ENCODE data around the gene PLCG2.
A peak's percentile ranks its signal among the peaks of the same experiment; 100 is the strongest.

The PLCG2 gene

DNA sequence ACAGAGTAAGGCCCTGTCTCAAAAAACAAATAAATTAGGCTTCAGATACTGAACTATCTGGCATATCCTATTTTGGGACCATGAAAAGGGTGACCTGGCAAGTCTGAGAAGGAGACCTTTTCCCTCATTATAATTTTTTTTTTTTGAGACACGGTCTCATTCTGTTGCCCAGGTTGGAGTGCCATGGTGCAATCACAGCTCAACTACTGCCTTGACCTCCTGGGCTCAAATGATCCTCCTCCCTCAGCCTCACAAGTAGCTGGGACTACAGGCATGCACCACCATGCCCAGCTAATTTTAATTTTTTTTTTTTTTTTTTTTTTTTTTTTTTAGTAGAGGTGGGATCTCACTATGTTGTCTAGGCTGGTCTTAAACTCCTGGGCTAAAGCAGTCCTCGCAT is 37.3 kb downstream of the PLCG2 start:
- no peak for DNase-seq (ENCODE audit: low read depth in 2 of 2)

GRCh38 chr16:81816793-81817210 is 37.7 kb downstream of the PLCG2 start:
- no peak for DNase-seq (ENCODE audit: low read depth in 2 of 2)

- DNase-seq (ENCODE audit: low read depth in 2 of 2), result no peak
These were observed 38.2 kb downstream of the PLCG2 start for GRCh38 chr16:81817296-81817695.

DNA sequence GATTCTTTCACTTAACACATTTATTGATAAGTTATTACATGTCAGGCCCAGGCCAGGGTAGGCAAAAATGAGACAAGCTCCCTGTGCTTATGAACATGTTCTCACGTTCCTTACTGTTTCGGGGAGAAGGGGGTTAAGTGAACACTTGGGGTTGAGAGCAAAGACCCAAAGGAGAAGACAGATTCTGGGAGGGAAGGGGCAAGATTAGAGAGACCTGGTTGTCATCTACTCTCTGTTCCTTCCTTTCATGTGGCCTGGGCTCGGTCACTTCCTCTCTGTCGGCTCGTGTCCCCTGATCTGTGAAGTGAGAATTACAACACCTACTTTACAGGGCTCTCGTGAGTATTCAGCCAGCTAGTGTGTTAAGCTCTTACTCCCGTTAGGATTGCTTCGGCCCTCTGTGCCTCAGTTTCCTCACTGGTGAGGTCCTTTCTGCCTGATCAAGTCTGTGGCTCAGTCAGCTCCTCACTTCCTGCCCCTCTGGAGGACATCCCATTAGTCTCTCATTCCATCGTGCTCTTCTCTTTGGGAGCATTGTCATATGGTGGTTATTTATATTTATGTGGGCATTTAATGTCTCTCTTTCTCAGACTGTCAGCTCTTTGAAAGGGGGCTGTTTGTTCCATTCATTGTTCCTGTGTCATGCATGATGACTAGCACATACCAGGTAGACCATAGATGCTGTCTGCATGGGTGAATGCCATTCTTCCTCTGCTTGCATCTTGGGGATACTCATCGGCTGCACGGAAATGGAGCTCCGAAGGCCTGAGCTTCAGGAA is 38.9 kb downstream of the PLCG2 start:
- DNase-seq (ENCODE audit: low read depth in 2 of 2), result no peak

GRCh38 chr16:81818568-81818896 is 39.4 kb downstream of the PLCG2 start:
- no peak for DNase-seq (ENCODE audit: low read depth in 2 of 2)

GRCh38 chr16:81818905-81819304 is 39.8 kb downstream of the PLCG2 start:
- DNase-seq (ENCODE audit: low read depth in 2 of 2), result no peak

GRCh38 chr16:81821436-81822128 is 42.5 kb downstream of the PLCG2 start:
- no peak for DNase-seq (ENCODE audit: low read depth in 2 of 2)

GRCh38 chr16:81823111-81823510 is 44.0 kb downstream of the PLCG2 start:
- DNase-seq (ENCODE audit: low read depth in 2 of 2), result no peak

- no peak for DNase-seq (ENCODE audit: low read depth in 2 of 2)
These were observed 44.6 kb downstream of the PLCG2 start for GRCh38 chr16:81823734-81824133.

GRCh38 chr16:81826523-81826922 is 47.4 kb downstream of the PLCG2 start:
- DNase-seq (ENCODE audit: low read depth in 2 of 2), result no peak

DNA sequence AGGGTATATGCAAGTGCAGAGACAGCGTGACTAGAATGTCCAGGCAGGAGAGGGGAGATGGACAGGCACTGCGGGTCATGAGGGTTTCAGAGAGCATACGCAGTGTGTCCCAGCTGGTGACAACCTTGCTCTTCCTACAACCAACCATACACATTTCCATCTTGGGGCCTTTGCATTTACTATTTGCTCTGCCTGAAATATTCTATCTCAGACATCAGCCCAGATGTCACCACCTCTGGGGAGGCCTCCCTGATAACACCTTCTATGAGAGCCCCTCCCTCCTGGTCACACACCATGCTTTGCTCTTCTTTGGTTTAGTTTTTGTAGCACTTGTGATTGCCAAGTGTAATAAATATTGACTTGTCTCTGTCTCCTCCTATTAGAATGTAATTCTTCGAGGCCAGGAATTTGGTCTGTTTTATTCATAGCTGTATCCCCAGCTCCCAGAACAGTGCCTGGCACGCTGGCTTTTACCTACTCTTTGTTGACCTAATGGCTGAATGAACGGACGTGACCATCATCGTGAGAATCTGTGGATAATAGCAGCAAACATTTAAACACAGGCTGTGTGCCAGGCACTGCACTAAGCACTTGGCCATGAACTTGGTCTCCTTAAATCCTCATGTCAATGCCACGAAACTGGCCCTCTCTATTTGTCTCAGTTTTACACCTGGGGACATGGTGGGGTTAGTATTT is 51.9 kb downstream of the PLCG2 start:
- DNase-seq (ENCODE audit: low read depth in 2 of 2), result no peak

- DNase-seq (ENCODE audit: low read depth in 2 of 2), result peak in 1 of 2 donors; percentile 11
These were observed 52.6 kb downstream of the PLCG2 start for GRCh38 chr16:81831722-81832126.

- no peak for DNase-seq (ENCODE audit: low read depth in 2 of 2)
These were observed 53.9 kb downstream of the PLCG2 start for GRCh38 chr16:81832801-81833547.

DNA sequence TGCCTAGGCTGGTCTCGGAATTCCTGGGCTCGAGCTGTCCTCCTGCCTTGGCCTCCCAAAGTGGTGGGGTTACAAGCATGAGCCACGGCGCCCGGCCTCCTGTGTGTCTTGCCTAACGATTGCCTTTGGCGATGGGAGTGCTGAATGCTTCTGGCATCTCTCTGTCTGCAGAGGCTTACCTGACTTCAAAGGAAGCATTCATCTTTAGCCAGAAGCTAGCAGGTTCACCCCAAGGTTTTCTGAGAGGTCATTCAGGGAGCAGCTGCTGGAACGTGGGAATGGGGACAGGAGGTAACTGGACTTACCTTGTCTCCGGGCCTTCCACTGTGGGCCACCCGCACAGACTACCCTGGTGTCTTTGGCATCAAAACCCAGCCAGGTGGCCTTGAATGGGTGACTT is 54.7 kb downstream of the PLCG2 start:
- DNase-seq (ENCODE audit: low read depth in 2 of 2), result no peak

- DNase-seq (ENCODE audit: low read depth in 2 of 2), result no peak
These were observed 55.8 kb downstream of the PLCG2 start for GRCh38 chr16:81834868-81835267.

DNA sequence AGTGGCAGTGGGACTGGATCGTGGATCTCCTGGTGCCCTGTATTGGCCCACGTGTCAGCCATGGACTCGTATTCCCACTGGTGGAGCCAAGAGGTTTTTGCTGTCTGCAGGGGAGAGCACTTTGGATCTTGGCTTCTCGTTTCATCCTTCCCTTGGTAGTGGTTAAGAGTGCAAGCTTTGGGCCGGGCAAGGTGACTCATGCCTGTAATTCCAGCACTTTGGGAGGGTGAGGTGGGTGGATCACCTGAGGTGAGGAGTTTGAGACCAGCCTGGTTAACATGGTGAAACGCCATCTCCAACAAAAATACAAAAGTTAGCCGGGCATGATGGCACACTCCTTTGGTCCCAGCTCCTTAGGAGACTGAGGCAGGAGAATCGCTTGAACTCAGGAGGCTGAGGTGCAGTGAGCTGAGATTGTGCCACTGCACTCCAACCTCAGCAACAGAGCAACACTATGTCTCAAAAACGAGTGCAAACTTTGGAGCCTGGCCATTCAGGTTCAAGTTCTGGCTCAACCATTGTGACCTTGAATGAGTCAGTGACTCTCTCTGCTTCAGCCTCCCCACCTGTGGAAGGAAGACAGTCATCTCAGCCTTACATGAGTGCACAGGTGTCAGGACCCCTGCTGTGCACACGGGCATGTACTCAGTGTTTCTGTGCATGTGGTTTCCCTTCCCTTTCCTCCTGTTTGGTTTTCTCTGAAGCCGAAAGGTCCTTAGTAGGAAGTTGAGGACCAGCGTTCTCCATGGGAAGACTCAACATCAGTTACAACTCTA is 57.4 kb downstream of the PLCG2 start:
- DNase-seq (ENCODE audit: low read depth in 2 of 2), result no peak

DNA sequence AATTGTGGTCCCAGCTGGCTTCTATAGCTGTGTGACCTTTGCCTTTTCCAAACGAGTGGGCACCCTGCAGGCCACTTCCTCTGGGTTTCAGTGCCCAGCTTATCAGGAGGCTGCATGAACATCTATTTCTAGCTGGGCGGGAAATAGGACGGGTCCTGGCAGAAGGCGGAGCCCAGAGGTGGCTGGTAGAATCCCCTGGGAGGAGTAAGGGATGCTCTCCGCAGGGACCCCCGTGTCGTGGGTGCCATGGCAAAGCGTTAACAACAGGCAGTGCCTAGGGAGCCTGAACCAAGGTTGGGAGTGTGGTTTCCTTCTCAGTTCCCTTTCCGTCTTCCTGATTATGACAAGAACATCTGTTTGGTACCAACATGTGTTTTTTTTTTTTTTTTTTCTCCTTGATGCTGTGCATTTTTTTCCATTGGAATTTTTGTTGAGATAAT is 58.2 kb downstream of the PLCG2 start:
- no peak for DNase-seq (ENCODE audit: low read depth in 2 of 2)

DNA sequence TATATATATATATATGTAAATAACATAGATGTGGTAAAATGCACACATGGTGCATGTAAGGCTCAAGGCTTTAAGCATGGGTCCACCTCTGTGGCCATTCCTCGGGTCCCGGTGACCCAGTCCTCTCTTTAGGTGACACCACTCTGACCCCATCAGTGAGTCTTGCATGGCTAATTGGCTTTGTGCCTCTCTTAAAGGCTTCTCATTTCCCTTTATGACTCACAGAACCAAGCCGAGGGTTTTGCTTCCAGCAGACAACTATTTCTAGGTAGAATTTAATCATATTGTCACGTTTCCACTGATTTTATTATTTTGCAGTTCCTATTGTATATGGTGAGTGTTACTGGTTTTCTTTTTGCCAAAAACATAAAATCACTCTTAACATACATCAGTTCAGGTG is 59.7 kb downstream of the PLCG2 start:
- no peak for DNase-seq (ENCODE audit: low read depth in 2 of 2)

GRCh38 chr16:81841722-81842121 is 62.6 kb downstream of the PLCG2 start:
- no peak for DNase-seq (ENCODE audit: low read depth in 2 of 2)

DNA sequence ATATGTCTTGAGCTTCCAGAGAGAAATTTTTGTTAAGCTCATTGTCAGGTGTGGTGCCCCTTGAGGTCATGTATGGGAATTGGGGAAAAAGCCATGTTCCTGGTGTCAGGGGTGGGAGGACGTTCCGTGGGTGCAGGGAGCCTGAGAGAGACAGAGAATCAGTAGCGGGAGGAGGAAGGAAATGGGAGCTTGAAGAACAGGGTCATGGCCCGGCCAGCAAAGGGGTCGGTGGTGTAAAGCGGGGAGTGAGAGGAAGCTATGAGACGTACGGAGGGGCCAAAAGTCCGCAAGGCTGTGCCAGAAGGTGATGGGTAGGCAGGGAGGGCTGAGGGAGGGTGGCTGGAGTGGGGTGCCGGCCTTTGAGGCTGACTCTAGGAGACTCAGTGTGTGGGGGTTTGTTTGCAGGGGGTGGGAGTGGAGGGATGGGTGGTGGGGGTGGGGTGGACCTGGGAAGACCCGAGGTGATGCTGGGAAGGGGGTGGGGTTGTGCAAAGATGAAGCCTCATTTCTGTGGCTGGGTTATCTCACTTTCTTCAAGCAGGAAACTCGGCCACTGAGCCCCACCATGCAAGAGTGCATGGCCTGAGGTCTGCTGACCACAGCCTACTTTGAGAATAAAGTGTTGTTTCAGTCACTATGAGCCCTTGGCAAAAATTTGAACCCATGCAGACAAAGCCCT is 63.6 kb downstream of the PLCG2 start:
- no peak for DNase-seq (ENCODE audit: low read depth in 2 of 2)

DNA sequence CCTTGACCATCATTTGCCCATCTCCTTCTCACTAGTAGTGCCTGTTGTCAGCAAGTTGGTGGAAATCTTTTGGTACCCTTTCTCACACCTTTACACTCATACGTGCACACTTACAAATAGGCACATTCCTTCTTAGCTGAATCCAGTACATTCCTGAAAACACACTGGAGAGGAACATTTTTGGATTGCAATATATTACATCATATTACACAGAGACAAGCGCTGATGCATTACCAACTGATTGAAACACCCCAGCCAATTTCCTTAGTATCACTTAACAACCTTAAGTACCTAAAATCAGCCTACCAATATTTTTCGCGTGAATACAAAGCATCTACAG is 64.1 kb downstream of the PLCG2 start:
- DNase-seq (ENCODE audit: low read depth in 2 of 2), result no peak

Data from activated CD4-positive, alpha-beta T cell treated with anti-CD3 and anti-CD28 coated beads for 24 hours (primary cell).